ENCODE results near the gene AGPAT2. TPM values are rescaled to one million over a fixed set of nuclear protein-coding genes. Genes with fewer than 3 reads are reported as not detected.

The AGPAT2 gene
- total RNA-seq, 1 donor from 2014 or later, result 36.4 TPM

DNA sequence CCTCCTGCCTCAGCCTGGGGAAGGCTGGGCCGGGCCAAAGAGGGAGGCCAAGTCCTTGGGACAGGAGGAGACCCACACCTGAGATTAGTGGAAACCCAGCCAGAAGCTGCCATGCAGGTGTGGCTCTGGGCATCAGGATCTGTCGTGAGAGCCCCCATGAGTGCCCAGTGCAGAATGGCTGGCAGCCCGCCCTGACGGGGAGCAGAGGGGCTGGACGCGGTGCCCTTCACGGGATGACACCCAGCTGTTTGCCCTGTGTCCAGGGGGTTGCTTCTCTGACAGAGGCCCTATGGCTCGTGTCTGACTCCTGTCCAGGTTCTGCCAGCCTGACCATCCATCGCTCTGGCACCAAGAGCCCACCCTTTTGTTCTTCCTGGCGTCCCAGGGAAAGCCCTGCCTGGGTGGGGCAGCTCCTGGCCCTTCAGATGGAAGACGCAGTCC is 33.7 kb upstream of the AGPAT2 start:
- no peak for DNase-seq (ENCODE audit: extremely low spot score, unreplicated experiment)
- TF ChIP-seq, protein P1, sequence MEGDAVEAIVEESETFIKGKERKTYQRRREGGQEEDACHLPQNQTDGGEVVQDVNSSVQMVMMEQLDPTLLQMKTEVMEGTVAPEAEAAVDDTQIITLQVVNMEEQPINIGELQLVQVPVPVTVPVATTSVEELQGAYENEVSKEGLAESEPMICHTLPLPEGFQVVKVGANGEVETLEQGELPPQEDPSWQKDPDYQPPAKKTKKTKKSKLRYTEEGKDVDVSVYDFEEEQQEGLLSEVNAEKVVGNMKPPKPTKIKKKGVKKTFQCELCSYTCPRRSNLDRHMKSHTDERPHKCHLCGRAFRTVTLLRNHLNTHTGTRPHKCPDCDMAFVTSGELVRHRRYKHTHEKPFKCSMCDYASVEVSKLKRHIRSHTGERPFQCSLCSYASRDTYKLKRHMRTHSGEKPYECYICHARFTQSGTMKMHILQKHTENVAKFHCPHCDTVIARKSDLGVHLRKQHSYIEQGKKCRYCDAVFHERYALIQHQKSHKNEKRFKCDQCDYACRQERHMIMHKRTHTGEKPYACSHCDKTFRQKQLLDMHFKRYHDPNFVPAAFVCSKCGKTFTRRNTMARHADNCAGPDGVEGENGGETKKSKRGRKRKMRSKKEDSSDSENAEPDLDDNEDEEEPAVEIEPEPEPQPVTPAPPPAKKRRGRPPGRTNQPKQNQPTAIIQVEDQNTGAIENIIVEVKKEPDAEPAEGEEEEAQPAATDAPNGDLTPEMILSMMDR (IDR thresholded peaks at IDR 0.05), result no peak
- peak overlapping the region; percentile 6 for H3K27ac Mint-ChIP-seq (ENCODE audit: unreplicated experiment)
- peaks cover 12% of the 10 kb centered on the region for H3K36me3 Mint-ChIP-seq (ENCODE audit: unreplicated experiment)
- no peak overlapping the region for H3K4me3 Mint-ChIP-seq (ENCODE audit: unreplicated experiment)
- H3K9me3 Mint-ChIP-seq (ENCODE audit: unreplicated experiment), result no peaks in the 10 kb centered on the region
- H3K27me3 Mint-ChIP-seq (ENCODE audit: unreplicated experiment), result no peaks in the 10 kb centered on the region
- peaks cover 23% of the 10 kb centered on the region for H3K4me1 Mint-ChIP-seq (ENCODE audit: unreplicated experiment)

DNA sequence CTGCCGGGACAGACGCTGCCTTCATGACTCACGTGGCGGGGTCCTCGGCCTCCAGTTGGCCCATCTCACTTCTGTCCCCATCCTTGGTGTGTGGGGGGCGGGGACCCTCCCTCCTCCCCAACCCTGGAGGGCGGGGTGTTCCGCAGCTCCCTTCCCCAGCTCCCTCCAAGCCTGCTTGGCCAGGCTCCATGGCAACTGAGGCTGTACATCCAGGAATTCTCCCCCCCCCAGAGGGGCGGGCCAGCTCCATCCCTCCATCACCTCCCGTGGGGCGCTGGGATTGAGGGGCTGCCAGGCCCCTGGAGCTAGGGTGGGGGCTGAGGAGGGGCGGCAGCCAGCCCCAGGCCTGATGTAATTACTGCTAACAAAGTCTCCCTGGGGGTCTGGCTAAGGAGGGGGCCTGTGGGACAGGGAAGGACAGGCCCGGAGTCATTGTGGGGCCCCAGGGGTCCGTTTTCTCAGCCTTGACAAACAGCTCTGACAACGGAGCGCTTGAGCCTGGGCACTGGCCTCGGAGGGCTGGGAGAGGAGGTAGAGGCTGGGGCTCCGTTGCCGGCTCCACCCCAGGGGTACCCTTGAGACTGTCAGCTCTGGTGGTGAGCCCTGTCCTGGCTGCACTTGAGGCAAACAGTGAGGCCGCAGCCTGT is 33.1 kb upstream of the AGPAT2 start:
- DNase-seq (ENCODE audit: extremely low spot score, unreplicated experiment), result no peak
- Mint-ChIP-seq H3K27ac (ENCODE audit: unreplicated experiment) (peak overlapping the region; percentile 27), H3K36me3 (ENCODE audit: unreplicated experiment) (peaks cover 12% of the 10 kb centered on the region), H3K27me3 (ENCODE audit: unreplicated experiment) (no peaks in the 10 kb centered on the region), H3K4me3 (ENCODE audit: unreplicated experiment) (no peak overlapping the region), H3K4me1 (ENCODE audit: unreplicated experiment) (peaks cover 17% of the 10 kb centered on the region), H3K9me3 (ENCODE audit: unreplicated experiment) (no peaks in the 10 kb centered on the region)
- TF ChIP-seq, protein P1 (IDR thresholded peaks at IDR 0.05), result no peak

DNA sequence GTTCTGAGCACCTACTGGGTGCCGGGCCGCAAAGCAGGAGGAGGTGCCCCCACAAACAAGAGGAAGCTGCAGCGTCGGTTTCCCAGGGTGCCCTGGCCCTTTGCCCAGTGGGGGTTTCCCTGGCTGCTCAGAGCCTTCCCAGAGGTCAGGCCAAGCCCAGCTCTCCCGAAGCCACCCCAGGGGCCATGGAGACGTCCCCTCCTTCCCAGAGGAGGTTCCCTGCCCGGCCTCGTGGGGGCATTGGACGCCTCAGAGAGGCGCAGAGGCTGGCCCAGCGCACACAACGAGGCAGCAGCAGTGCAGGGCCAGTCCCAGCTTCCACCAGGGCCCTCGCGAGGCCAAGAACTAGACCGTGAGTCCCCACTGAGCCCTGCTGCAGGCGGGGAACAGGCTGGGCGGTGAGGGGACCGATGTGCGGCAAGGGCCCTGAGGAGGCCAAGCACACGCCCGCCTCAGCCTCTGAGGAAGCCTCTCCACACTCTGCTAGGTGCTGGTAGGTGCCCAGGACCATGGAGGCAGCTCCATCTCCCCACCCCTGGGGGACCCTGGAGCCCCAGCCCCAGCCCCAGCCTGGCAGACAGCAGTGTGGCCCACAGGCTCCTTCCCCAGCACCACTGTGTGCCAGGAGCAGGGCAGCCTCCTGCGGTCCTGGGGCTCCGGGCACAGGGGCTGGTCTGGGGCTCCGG is 32.1 kb upstream of the AGPAT2 start:
- H3K27me3 Mint-ChIP-seq (ENCODE audit: unreplicated experiment), result no peaks in the 10 kb centered on the region
- H3K4me3 Mint-ChIP-seq (ENCODE audit: unreplicated experiment), result no peak overlapping the region
- TF ChIP-seq, protein P1 (IDR thresholded peaks at IDR 0.05), result no peak
- H3K4me1 Mint-ChIP-seq (ENCODE audit: unreplicated experiment), result peaks cover 19% of the 10 kb centered on the region
- H3K9me3 Mint-ChIP-seq (ENCODE audit: unreplicated experiment), result no peaks in the 10 kb centered on the region
- H3K27ac Mint-ChIP-seq (ENCODE audit: unreplicated experiment), result no peak overlapping the region
- DNase-seq (ENCODE audit: extremely low spot score, unreplicated experiment), result no peak
- H3K36me3 Mint-ChIP-seq (ENCODE audit: unreplicated experiment), result peaks cover 8% of the 10 kb centered on the region

DNA sequence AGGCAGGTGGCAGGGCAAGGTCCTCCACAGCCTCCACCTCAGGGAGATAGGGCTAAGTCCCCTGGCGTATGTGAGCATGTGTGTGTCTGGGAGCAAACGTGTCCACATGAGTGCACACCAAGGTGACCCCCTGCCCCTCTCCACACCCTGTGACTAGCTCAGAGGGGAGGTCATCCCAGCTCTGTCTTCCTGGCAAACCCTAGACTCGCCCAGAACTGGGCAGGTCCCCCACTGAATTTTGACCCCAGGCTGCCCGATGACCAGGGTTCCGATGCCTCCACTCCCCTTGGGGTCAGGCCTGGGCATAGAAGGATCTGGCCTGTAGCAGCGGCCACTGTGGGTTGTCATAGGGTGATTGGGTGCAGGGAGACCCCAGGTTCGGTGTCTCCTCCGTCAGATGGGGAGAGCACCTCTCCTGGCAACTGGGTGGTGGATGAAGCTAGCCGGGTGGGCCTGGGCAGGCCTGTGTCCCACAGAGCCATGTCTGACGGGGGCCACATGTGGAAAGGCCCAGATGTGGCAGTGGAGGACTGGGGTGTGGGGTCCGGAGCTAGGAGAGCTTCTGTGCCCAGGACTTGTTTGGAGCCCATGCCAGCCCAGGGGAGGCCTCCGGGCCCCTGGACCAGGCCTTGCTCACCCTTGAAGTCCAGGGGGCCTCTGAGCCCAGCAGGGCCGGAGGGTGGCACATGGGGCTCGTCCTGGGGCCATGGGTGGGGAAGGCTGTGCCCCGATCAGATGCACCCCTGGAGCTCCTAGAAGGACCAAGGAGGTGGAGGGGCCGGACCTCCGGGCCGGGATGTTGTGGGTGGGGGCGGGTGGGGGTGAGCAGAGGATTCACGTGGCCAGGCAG is 31.3 kb upstream of the AGPAT2 start:
- Mint-ChIP-seq H3K27me3 (ENCODE audit: unreplicated experiment) (no peaks in the 10 kb centered on the region), H3K27ac (ENCODE audit: unreplicated experiment) (no peak overlapping the region), H3K4me3 (ENCODE audit: unreplicated experiment) (no peak overlapping the region), H3K9me3 (ENCODE audit: unreplicated experiment) (no peaks in the 10 kb centered on the region), H3K36me3 (ENCODE audit: unreplicated experiment) (peaks cover under 1% of the 10 kb centered on the region), H3K4me1 (ENCODE audit: unreplicated experiment) (peaks cover 20% of the 10 kb centered on the region)
- DNase-seq (ENCODE audit: extremely low spot score, unreplicated experiment), result no peak
- TF ChIP-seq, protein P1 (IDR thresholded peaks at IDR 0.05), result no peak

DNA sequence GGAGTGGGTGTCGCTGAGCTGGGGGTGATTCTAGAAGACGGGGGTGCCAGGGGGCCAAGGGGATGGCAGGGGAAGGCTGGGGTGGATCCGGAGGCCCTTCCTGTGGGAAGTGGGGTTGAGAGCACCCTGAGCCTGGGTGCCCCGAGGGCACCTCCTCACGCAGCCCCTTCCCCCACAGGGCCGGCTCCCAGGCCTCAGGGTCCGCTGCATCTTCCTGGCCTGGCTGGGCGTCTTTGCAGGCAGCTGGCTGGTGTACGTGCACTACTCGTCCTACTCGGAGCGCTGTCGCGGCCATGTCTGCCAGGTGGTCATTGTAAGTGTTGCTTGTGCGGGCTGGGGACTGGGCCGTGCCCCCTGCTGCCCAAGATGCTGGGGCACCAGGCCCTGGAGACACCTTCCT is 30.1 kb upstream of the AGPAT2 start:
- Mint-ChIP-seq H3K4me3 (ENCODE audit: unreplicated experiment) (no peak overlapping the region), H3K36me3 (ENCODE audit: unreplicated experiment) (no peaks in the 10 kb centered on the region), H3K27me3 (ENCODE audit: unreplicated experiment) (no peaks in the 10 kb centered on the region), H3K9me3 (ENCODE audit: unreplicated experiment) (no peaks in the 10 kb centered on the region), H3K4me1 (ENCODE audit: unreplicated experiment) (peaks cover 25% of the 10 kb centered on the region), H3K27ac (ENCODE audit: unreplicated experiment) (no peak overlapping the region)
- DNase-seq (ENCODE audit: extremely low spot score, unreplicated experiment), result no peak
- TF ChIP-seq, protein P1 (IDR thresholded peaks at IDR 0.05), result no peak

All from osteocyte (in vitro differentiated cells).